ENCODE data around the gene SNRNP70.

GRCh38 chr19:49135686-49136085, 50.4 kb downstream of the SNRNP70 start:
- TF ChIP-seq CTCF (IDR thresholded peaks at IDR 0.05) (no peak), POLR2A (IDR thresholded peaks at IDR 0.05) (no peak), POLR2AphosphoS5 (IDR thresholded peaks at IDR 0.05) (no peak)
